Hematopoietic multipotent progenitor cell treated with erythropoietin and hydrocortisone succinate and interleukin-3 and kit ligand, for 8 days (in vitro differentiated cells): ENCODE results near the gene WDR59.
"Not testable (repeated sequence)": the region's sequence is repeated elsewhere in the genome, so short reads cannot be mapped to it uniquely, and the experiment has no call there.

Experiments used
- DNase-seq: peaks from one replicate; pipeline ENCODE4 v3.0.0-alpha.2; 2015

Gene WDR59

DNA sequence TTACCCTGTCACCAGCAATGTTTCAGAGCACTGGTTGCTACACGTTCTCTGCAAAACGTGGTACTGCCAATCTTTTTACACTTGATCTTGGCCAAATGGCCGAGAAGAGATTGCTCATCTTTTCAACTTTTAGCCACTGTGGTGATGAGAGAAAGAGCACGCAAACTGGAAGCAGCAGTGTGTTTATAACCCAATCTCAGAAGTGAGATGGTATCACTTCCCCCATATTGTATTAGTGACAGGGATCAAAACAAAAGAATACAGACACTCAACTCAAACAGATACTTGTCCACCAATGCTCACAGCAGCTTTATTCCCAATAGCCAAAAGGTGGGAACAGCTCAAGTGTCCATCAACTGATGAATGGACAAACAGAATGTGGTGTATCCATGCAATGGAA, 138.2 kb downstream of the WDR59 start:
- DNase-seq = no peak

DNA sequence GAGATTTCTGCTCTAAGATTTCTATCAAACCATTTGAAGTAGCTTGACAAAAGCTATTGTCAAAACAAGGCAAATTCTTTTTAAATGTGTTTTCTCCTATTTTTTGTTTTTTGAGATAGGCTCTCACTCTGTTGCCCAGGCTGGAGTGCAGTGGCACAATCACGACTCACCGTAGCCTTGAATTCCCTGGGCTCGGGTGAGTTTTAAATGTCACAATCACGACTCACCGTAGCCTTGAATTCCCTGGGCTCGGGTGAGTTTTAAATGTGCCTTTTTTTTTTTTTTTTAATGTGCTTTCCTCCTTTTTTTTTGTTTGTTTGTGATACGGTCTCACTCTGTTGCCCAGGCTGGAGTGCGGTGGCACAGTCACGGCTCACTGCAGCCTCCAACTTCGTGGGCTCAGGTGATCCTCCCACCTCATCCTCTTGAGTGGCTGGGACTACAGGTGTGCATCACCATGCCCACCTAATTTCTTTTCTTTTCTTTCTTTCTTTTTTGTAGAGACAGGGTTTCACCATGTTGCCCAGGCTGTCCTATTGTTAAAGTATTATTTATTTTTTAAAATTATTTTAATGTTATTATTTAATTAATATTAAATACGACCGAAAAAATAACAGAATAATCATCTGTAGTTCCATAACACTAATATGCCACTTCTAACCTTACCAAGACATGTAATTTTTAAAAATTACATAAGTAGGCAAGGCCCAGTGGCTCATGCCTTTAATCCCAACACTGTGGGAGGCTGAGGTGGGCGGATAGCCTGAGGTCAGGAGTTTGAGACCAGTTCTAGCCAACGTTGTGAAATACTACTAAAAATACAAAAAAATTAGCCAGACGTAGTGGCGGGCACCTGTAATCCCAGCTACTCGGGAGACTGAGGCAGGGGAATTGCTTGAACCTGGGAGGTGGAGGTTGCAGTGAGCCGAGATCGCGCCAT, 140.6 kb downstream of the WDR59 start:
- no peak for DNase-seq

DNA sequence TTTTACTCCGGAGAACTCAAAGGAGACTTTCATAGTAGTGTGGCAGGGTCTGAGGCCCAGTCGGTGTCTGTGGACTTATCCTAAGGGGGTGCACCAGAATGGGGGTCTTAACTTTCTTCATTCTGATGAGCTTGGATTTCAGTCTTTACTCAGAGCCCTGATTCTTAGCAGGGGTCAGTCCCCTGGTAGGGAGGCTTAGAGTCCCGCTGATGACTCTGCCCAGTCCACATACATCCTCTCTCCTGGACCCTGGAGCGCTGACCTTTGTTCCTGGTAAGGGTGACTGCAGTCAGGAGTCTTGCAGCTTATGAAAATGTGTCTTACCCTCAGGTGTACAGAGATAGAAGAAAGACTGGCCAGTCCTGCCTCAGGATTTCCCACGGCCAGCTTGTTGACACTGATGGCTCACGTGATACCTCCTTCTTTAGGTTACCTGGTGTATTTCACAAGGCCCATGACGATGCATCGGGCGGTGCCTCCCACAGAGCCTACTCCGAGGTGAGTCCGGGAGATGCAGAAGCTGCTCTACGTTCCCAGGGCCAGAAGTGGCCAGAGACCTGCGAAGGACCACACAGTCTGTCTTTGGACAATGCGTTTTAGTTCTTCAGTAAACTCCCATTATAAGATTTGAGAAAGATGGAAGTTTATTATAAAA, 141.4 kb downstream of the WDR59 start:
- DNase-seq = not testable (repeated sequence)

DNA sequence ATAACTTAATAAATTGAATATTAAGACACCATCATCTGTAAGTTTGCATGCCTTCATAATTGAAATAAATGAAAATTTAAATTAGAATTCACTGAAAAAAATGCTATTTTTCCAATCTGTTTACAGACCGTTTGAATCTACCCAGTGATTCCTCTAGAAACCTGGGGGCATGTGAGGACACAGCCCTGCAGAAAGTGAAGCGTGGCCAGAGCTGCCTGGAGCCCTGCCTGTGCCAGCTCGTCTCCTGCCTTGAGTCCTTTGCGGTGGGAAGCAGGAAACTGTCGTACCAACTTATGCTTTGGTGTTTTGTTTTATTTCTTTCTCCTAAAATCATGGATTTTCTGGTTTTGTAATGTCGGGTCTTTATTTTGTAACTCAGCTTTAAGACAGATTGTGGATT, 142.5 kb downstream of the WDR59 start:
- DNase-seq = no peak

DNA sequence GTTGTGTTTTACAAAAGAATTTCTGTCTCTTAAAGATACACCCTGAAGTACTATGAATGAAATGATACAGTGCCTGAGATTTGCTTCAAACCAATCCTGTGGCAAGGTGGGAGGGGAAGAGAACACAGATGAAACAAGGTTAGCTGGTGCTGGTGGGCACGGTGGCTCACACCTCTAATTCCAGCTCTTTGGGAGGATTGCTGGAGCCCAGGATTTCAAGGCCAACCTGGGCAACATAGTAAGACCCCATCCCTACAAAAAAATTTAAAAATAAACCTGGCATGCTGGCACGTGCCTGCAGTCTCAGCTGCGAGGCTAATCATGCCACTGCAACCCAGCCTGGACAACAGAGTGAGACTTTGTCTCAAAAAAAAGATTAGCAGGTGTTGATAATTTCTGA, 143.0 kb downstream of the WDR59 start:
- DNase-seq = no peak

DNA sequence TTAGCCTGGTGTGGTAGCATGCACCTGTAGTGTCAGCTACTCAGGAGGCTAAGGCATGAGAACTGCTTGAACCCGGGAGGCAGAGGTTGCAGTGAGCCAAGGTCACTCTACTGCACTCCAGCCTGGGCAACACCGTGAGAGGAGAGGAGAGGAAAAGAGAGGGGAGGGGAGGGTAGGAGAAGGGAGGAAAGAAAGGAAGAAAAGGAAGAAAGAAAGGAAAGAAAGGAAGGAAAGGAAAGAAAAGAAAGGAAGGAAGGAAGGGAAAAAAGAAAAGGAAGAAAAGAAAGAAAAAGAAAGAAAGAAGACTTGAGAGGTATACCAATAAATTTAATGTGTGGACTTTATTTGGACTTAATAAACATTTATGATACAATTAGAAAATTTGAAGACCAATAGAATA, 143.5 kb downstream of the WDR59 start:
- DNase-seq = no peak

DNA sequence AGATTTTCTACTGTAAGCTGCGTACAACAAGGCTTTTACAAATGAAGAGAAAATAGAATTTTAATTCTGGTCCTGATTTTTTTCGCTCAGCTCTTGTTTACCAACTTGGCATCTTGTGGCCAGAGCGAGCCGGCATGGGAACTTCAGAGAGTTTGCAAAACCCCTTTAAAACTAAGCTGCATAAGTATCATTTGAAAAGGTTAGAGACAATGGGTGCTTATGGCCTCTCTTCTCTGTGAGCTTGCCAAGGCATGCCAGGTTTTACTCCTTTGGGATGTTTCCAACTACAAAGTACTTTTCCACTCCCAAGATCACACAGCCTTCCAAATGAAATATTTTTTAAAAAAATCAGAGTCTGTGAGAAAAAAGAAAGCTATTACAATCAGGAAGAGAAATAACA, 147.9 kb downstream of the WDR59 start:
- no peak for DNase-seq

DNA sequence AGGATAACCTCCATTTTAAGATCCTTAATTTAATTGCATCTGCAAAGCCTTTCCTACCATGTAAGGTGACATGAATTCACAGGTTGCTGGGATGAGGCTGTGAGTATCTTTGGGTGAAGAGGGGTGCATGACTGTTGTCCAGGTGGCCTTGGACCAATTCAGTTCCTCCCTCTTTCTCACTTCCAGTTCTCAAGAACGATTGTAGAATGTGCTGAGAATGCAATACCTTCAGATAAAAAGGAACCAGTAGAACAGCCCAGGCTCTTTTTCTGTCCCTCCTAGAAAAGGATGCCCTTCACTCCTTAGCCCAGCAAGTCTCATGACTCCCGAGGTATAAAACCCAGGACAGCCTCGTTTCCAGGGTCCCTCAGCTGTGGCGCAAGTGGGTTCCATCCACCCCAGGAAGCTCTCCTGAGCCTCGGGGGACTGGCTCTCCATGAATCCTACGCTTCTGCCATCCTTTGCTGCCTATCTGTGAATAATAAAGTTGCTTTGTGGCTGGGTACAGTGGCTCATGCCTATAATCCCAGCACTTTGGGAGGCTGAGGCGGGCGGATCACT, 148.7 kb downstream of the WDR59 start:
- DNase-seq = no peak

DNA sequence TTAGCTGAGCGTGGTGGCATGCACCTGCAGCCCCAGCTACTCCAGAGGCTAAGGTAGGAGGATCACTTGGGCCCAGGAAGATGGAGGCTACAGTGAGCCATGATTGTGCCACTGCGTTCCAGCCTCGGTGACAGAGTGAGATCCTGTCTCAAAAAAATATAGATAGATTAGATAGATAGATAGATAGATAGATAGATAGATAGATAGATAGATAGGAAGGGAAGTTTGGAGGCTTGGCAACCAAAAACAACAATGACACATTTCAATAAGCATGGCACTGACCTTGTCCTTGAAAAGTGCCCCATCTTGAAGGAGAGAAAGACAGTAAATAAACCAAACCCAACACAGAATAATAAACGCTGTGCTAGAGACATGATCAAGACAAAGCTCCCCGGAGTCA, 152.7 kb downstream of the WDR59 start:
- DNase-seq = no peak

DNA sequence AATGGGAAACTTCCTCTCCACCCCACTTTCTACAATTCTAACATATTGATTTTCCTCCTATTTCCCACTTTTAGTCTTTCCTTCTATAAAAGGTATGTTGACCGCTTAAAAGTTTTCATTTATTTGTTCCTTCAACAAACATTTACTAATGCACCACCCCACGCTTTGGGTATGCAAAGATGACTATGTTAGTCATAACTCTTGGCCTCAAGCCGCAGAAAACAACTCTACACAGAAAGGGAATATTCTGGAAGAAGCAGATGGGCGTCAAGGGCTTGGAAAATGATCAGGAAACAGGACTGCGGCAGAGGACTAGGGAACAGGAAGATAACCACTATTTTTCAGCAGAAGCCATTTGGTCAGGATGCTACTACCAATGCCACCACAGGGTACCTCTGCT, 153.5 kb downstream of the WDR59 start:
- DNase-seq = no peak

DNA sequence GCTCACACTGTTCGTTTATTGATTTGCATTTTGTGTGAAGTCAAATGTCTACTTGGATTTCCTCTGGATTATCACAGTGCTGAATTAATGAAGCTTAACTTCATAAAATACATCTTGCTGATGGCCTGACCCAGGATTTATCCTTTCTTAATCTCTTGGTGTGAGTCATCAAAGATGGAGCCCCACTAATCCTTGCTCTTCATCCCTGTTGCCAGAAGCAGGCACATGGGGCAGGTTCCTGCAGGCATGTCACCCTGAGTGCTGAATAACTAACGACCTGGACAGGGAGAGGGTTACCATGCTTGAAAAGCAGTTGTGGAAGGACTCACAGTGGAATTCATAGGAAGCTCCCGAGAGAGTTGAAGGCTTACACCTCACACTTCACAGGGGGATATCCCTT, 154.3 kb downstream of the WDR59 start:
- no peak for DNase-seq

DNA sequence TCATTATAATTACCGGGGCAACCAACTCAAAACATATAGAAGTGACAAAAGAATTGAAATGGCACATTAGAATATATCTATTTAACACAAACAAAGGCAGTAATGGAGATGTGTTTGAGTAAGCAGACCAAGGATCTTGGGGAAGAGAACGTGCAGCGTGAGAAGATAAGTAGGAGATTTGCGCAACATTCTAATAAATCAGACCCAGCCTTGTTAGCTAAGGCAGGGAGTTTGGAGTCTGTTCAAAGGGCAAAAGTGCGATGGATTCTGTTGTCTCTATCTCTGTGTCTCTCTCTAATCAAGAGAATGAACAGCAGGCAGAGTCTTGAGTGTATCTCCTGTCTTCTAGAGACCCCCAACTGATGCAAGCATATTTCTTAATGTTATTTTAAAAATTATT, 155.3 kb downstream of the WDR59 start:
- no peak for DNase-seq

DNA sequence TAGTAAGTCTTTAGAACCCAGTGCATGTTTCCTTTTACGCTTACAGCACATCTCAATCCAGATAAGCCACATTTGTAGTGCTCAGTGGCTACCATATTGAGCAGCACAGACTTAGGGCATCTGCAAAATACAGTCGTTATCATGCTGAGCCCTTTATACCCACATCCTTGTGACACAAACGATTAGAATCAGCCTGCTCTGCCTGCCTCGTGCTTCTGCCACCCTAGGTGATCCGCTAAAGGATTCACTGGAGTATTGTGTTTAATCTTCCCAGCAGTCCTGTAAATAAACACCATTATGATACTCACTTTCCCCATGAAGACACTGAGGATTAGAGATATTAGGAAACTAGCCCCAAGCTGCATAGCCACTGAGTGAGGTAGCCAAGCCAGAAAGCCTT, 159.0 kb downstream of the WDR59 start:
- peak; percentile 14 for DNase-seq

DNA sequence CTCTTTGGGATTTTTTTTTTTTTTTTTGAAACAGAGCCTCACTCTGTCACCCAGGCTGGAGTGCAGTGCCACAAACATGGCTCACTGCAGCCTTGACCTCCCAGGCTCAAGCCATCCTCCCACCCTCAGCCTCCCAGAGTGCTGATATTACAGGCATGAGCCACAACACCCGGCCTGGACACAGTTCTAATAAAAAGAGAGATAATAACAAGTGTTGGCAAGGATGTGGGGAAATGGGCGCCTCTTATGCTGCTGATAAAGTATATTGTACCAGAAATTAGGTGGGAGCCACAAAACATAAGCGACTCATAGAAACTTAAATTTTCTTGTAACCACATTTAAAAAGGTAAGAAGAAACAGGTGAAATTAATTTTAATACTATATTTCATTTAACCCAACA, 159.9 kb downstream of the WDR59 start:
- no peak for DNase-seq
